GM23338 (cell line): ENCODE measurements around the gene CHMP4B. TPM values are rescaled to one million over a fixed set of nuclear protein-coding genes. Genes with fewer than 3 reads are reported as not detected.

Experiments
- ATAC-seq: fragments of 200-7000 bp; cut with Tn5 transposase; 3 replicates; pipeline ENCODE4 v1.9.1; 2020
- DNase-seq: peaks from one replicate; pipeline ENCODE4 v3.0.0-alpha.2; 2015; ENCODE audit warnings: low spot score
- H2AFZ ChIP-seq: fragments of 200-600 bp; sonication (generic); 2 replicates; pipeline ENCODE4 v1.8.0; 2016; ENCODE audit warnings: antibody characterized with exemption, mild to moderate bottlenecking, moderate library complexity
- H3F3A ChIP-seq: fragments of 200-600 bp; sonication (generic); replicated peaks from 2 replicates; pipeline ENCODE4 v1.8.0; 2017; ENCODE audit warnings: antibody characterized with exemption, mixed run types, low read depth
- H3K27ac ChIP-seq: fragments of 200-600 bp; sonication (generic); 2 replicates; pipeline ENCODE4 v1.6.1; 2016; ENCODE audit warnings: low read depth
- H3K27me3 ChIP-seq: fragments of 200-600 bp; sonication (generic); 2 replicates; pipeline ENCODE4 v1.8.0; 2016; ENCODE audit warnings: mild to moderate bottlenecking, mixed run types, moderate library complexity; ENCODE audit not compliant: insufficient read depth
- H3K36me3 ChIP-seq: fragments of 200-600 bp; sonication (generic); 2 replicates; pipeline ENCODE4 v1.8.0; 2016; ENCODE audit warnings: mild to moderate bottlenecking; ENCODE audit not compliant: insufficient read depth
- H3K4me1 ChIP-seq: fragments of 200-600 bp; sonication (generic); 2 replicates; pipeline ENCODE4 v1.8.0; 2016; ENCODE audit warnings: mild to moderate bottlenecking, moderate library complexity; ENCODE audit not compliant: insufficient read depth
- H3K4me2 ChIP-seq: fragments of 200-600 bp; sonication (generic); 2 replicates; pipeline ENCODE4 v1.7.1; 2017; ENCODE audit warnings: mixed run types
- H3K4me3 ChIP-seq: fragments of 200-600 bp; sonication (generic); 2 replicates; pipeline ENCODE4 v1.6.1; 2016; ENCODE audit warnings: mixed run types
- H3K79me2 ChIP-seq: fragments of 200-600 bp; sonication (generic); replicated peaks from 2 replicates; pipeline ENCODE4 v1.8.0; 2017; ENCODE audit warnings: mild to moderate bottlenecking; ENCODE audit not compliant: insufficient read depth
- H3K9me2 ChIP-seq: fragments of 200-600 bp; sonication (generic); 2 replicates; pipeline ENCODE4 v1.8.0; 2017; ENCODE audit not compliant: insufficient read depth
- H4K20me1 ChIP-seq: fragments of 200-600 bp; sonication (generic); replicated peaks from 2 replicates; pipeline ENCODE4 v1.8.0; 2017; ENCODE audit warnings: mild to moderate bottlenecking; ENCODE audit not compliant: insufficient read depth
- H3K27ac Mint-ChIP-seq: 2 replicates; pipeline ENCODE4 v1.8.0; 2020; ENCODE audit warnings: inconsistent platforms, mild to moderate bottlenecking, moderate library complexity, mixed read lengths
- H3K27me3 Mint-ChIP-seq: 3 replicates; pipeline ENCODE4 v1.8.0; 2022; ENCODE audit warnings: low read depth, mild to moderate bottlenecking, moderate library complexity, mixed read lengths, inconsistent platforms; ENCODE audit not compliant: insufficient read depth, poor library complexity
- H3K36me3 Mint-ChIP-seq: 3 replicates; pipeline ENCODE4 v1.8.0; 2021; ENCODE audit warnings: low read depth, mild to moderate bottlenecking, inconsistent platforms, moderate library complexity, mixed read lengths
- H3K4me1 Mint-ChIP-seq: 3 replicates; pipeline ENCODE4 v1.8.0; 2020; ENCODE audit warnings: mild to moderate bottlenecking, inconsistent platforms, mixed read lengths
- H3K4me3 Mint-ChIP-seq: 3 replicates; pipeline ENCODE4 v1.8.0; 2021; ENCODE audit warnings: moderate library complexity, mild to moderate bottlenecking, inconsistent platforms, mixed read lengths
- H3K9me3 Mint-ChIP-seq: 3 replicates; pipeline ENCODE4 v1.8.0; 2020; ENCODE audit warnings: moderate library complexity, mild to moderate bottlenecking, inconsistent platforms, mixed read lengths
- CREB1 ChIP-seq: fragments of 250-450 bp; sonication (Bioruptor Pico); IDR thresholded peaks from 2 replicates; pipeline ENCODE4 v1.5.0; 2020; ENCODE audit warnings: low read depth, mild to moderate bottlenecking, moderate library complexity
- EZH2phosphoT487 ChIP-seq: fragments of 200-600 bp; sonication (generic); IDR thresholded peaks from one replicate; pipeline ENCODE4 v1.8.1; 2018; ENCODE audit warnings: antibody characterized with exemption; ENCODE audit not compliant: unreplicated experiment
- NANOG ChIP-seq: IDR thresholded peaks from 2 replicates; pipeline ENCODE4 v1.6.1; 2016; ENCODE audit warnings: antibody characterized with exemption, borderline replicate concordance
- POLR2AphosphoS5 ChIP-seq: IDR thresholded peaks from 2 replicates; pipeline ENCODE4 v1.6.1; 2016; ENCODE audit warnings: antibody characterized with exemption, low read depth
- ZNF114 ChIP-seq: fragments of 250-450 bp; sonication (Bioruptor Pico); IDR thresholded peaks from 2 replicates; pipeline ENCODE4 v1.5.0; 2020; ENCODE audit warnings: mild to moderate bottlenecking, moderate library complexity
- ZNF462 ChIP-seq: fragments of 250-450 bp; sonication (Bioruptor Pico); IDR thresholded peaks from 2 replicates; pipeline ENCODE4 v1.5.0; 2020; ENCODE audit warnings: mild to moderate bottlenecking, moderate library complexity
- long read RNA-seq: library from polyadenylated mRNA; unstranded; transcript quantifications from one replicate; pipeline ENCODE4 v2.0.0, GENCODE V29; 2020; ENCODE audit not compliant: unreplicated experiment
- polyA plus RNA-seq: library from polyadenylated mRNA; unstranded; fragments of >200 nt; fragmentation: Nextera tagmentation; extraction: Ambion mirVana; gene quantifications from 2 replicates; pipeline ENCODE4 v1.2.1, GENCODE V29; 2016
- total RNA-seq: library from RNA; depleted of rRNA; stranded (reverse); fragments of >200 nt; shearing (Covaris generic); gene quantifications from 2 replicates; pipeline ENCODE4 v1.2.3, GENCODE V29; 2014; rRNA removed
- TF ChIP-seq, protein P1 (sequence below): IDR thresholded peaks from 2 replicates; pipeline ENCODE4 v1.6.1; 2016; ENCODE audit warnings: antibody characterized with exemption

The CHMP4B gene, protein sequence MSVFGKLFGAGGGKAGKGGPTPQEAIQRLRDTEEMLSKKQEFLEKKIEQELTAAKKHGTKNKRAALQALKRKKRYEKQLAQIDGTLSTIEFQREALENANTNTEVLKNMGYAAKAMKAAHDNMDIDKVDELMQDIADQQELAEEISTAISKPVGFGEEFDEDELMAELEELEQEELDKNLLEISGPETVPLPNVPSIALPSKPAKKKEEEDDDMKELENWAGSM
- total RNA-seq (42.6 and 49.3 TPM in 2 replicates), polyA plus RNA-seq (14.5 and 15.7 TPM in 2 replicates)
- long read RNA-seq, partial matches to known transcripts, result 1 of 2 reads
- long read RNA-seq, other reads (novel, unspliced or antisense), result 1 of 2 reads

DNA sequence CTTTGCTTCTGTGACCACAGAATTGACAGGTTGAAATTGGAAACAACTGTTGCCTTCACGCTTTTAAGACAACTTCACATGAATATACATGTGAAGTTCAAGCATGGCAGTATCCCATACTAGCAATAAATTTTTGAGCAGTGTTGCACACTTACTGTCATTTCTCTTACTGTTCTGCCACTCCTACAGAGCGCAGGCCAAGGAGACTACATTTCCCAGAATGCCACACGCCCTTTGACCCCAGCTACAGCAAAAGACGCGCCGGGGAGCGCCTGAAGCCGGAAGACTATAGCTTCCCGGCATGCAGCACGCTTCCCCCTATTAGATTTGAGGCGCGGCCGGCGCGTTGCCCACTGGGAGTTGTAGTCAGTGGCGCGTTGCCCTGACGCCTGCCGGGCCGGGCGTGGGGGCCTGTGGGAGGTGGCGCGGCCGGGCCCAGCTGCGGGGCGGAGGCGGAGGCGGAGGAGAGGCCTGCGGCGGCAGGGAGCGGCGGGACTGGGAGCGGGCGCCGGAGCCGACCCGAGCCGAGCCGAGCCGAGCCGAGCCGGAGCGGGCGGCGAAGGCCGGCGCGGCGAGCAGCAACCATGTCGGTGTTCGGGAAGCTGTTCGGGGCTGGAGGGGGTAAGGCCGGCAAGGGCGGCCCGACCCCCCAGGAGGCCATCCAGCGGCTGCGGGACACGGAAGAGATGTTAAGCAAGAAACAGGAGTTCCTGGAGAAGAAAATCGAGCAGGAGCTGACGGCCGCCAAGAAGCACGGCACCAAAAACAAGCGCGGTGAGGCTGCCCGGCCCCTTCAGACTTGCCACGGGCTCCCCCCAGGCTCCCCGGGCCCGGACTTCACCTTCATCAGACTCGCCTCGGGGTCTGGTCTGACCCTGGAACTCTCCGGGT lies at the start of gene CHMP4B:
Gene CHMP4B (plus strand): TSS at position 464 of the 891 bp plus-strand sequence. CDS start 121 bp downstream, at position 585.
- H3K4me1 Mint-ChIP-seq, result peaks cover 24% of the 10 kb centered on the region
- H2AFZ ChIP-seq, result peak within 1 kb of the TSS; percentile 88

More for the DNA sequence above, at the start of gene CHMP4B:
- DNase-seq (peak; percentile 99), ATAC-seq (peak; percentile 96)
- Histone ChIP-seq H3K4me1 (peaks cover 14% of the 10 kb centered on the region), H3K79me2 (peaks cover 48% of the 10 kb centered on the region), H3F3A (no peaks in the 10 kb centered on the region), H3K4me2 (peak within 1 kb of the TSS; percentile 100), H3K27ac (peak within 1 kb of the TSS; percentile 83), H3K36me3 (no peaks in the 10 kb centered on the region), H3K27me3 (no peaks in the 10 kb centered on the region), H3K4me3 (peak within 1 kb of the TSS; percentile 98), H3K9me2 (no peaks in the 10 kb centered on the region), H4K20me1 (peaks cover 28% of the 10 kb centered on the region)
- peak within 1 kb of the TSS; percentile 87 for H3K27ac Mint-ChIP-seq
- peaks cover 3% of the 10 kb centered on the region; the same call in 1 of the 3 replicates for H3K36me3 Mint-ChIP-seq
- no peaks in the 10 kb centered on the region for H3K9me3 Mint-ChIP-seq
- TF ChIP-seq ZNF462 (CRISPR knock-in tag) (no peak), POLR2AphosphoS5 (peak; percentile 45; the same call in 1 of the 2 replicates), EZH2phosphoT487 (no peak), CREB1 (CRISPR knock-in tag) (peak; percentile 99), NANOG (no peak), ZNF114 (CRISPR knock-in tag) (0 out of 2 replicates have a peak, but pooled peaks have one; percentile 46)
- TF ChIP-seq, protein P1, sequence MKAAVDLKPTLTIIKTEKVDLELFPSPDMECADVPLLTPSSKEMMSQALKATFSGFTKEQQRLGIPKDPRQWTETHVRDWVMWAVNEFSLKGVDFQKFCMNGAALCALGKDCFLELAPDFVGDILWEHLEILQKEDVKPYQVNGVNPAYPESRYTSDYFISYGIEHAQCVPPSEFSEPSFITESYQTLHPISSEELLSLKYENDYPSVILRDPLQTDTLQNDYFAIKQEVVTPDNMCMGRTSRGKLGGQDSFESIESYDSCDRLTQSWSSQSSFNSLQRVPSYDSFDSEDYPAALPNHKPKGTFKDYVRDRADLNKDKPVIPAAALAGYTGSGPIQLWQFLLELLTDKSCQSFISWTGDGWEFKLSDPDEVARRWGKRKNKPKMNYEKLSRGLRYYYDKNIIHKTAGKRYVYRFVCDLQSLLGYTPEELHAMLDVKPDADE, result peak; percentile 100
- H3K4me3 Mint-ChIP-seq, result peak within 1 kb of the TSS; percentile 90
- H3K27me3 Mint-ChIP-seq, result peaks cover 4% of the 10 kb centered on the region
